GM19324 (cell line): ENCODE data around the gene SMIM15.
A peak's percentile ranks its signal among the peaks of the same experiment; 100 is the strongest.
"Not testable (repeated sequence)": the region's sequence is repeated elsewhere in the genome, so short reads cannot be mapped to it uniquely, and the experiment has no call there.

Experiments used
- ATAC-seq: cut with Tn5 transposase; IDR thresholded peaks from one replicate; pipeline ENCODE4 v1.9.1; 2021; ENCODE audit warnings: mild to moderate bottlenecking, moderate library complexity; ENCODE audit not compliant: unreplicated experiment, low FRiP score

Gene SMIM15

GRCh38 chr5:61162010-61162831, at the start of gene SMIM15:
SMIM15 (minus strand) TSS chr5:61162468; CDS start chr5:61160171, 2,297 bp downstream.
- peak; percentile 99 for ATAC-seq

GRCh38 chr5:61207884-61208283, 45.6 kb upstream of the SMIM15 start:
- ATAC-seq, result no peak

- no peak for ATAC-seq
Observed at GRCh38 chr5:61205013-61205412, 42.7 kb upstream of the SMIM15 start.

GRCh38 chr5:61202213-61202612, 39.9 kb upstream of the SMIM15 start:
- ATAC-seq, result no peak

- no peak for ATAC-seq
Observed at GRCh38 chr5:61200582-61201155, 38.4 kb upstream of the SMIM15 start.

- ATAC-seq, result no peak
Observed at GRCh38 chr5:61198606-61199005, 36.3 kb upstream of the SMIM15 start.

- ATAC-seq, result not testable (repeated sequence)
Observed at GRCh38 chr5:61187826-61188225, 25.6 kb upstream of the SMIM15 start.

GRCh38 chr5:61187352-61187751, 25.1 kb upstream of the SMIM15 start:
- ATAC-seq, result not testable (repeated sequence)

- ATAC-seq, result no peak
Observed at GRCh38 chr5:61186634-61187033, 24.4 kb upstream of the SMIM15 start.

- no peak for ATAC-seq
Observed at GRCh38 chr5:61184708-61185107, 22.4 kb upstream of the SMIM15 start.

- ATAC-seq, result no peak
Observed at GRCh38 chr5:61183538-61183937, 21.3 kb upstream of the SMIM15 start.

- no peak for ATAC-seq
Observed at GRCh38 chr5:61182449-61182848, 20.2 kb upstream of the SMIM15 start.

- no peak for ATAC-seq
Observed at GRCh38 chr5:61180886-61181285, 18.6 kb upstream of the SMIM15 start.

GRCh38 chr5:61178702-61179101, 16.4 kb upstream of the SMIM15 start:
- no peak for ATAC-seq

GRCh38 chr5:61177716-61178115, 15.4 kb upstream of the SMIM15 start:
- ATAC-seq, result peak; percentile 79

- no peak for ATAC-seq
Observed at GRCh38 chr5:61177070-61177469, 14.8 kb upstream of the SMIM15 start.

- no peak for ATAC-seq
Observed at GRCh38 chr5:61176631-61177030, 14.4 kb upstream of the SMIM15 start.

GRCh38 chr5:61171479-61171878, 9.2 kb upstream of the SMIM15 start:
- no peak for ATAC-seq

GRCh38 chr5:61168951-61169350, 6.7 kb upstream of the SMIM15 start:
- ATAC-seq, result no peak

GRCh38 chr5:61167382-61167781, 5.1 kb upstream of the SMIM15 start:
- no peak for ATAC-seq

GRCh38 chr5:61163905-61164304, 1.6 kb upstream of the SMIM15 start:
- no peak for ATAC-seq
